OCI-LY7 (cell line): ENCODE data around the gene SETD3. TPM values are rescaled to one million over a fixed set of nuclear protein-coding genes. Genes with fewer than 3 reads are reported as not detected.

ENCODE experiments used
- BruUV-seq: library from RNA; stranded (reverse); fragments of 400-500 nt; replicated peaks from 2 replicates; lab custom pipeline; 2021; lab: Mats Ljungman, UMichigan
- CTCF ChIA-PET: fragments of 300-600 bp; sonication (Branson Sonifier 250); formaldehyde crosslinking; loops from one replicate; lab custom pipeline; 2022; ENCODE audit warnings: antibody characterized with exemption; ENCODE audit not compliant: unreplicated experiment; lab: Charles Lee
- POLR2A ChIA-PET: fragments of 300-600 bp; sonication (Branson Sonifier 250); formaldehyde crosslinking; loops from one replicate; lab custom pipeline; 2022; ENCODE audit warnings: antibody characterized with exemption; lab: Charles Lee
- DNase-seq: peaks from one replicate; pipeline ENCODE4 v3.0.0-alpha.2; 2015; ENCODE audit warnings: low spot score
- H2AFZ ChIP-seq: fragments of 200-600 bp; sonication (generic), shearing (Covaris generic); 2 replicates; pipeline ENCODE4 v1.6.1; 2014; ENCODE audit warnings: mild to moderate bottlenecking, antibody characterized with exemption, low read length, moderate library complexity
- H3K27ac ChIP-seq: fragments of 200-600 bp; sonication (generic); 2 replicates; pipeline ENCODE4 v1.5.1; 2014; ENCODE audit warnings: mixed run types, low read depth, mild to moderate bottlenecking, moderate library complexity, low read length, inconsistent platforms; ENCODE audit not compliant: poor library complexity, severe bottlenecking
- H3K36me3 ChIP-seq: fragments of 200-600 bp; sonication (generic); 2 replicates; pipeline ENCODE4 v1.6.1; 2014; ENCODE audit warnings: mild to moderate bottlenecking, antibody characterized with exemption, low read length, moderate library complexity, mixed read lengths; ENCODE audit not compliant: insufficient read depth
- H3K4me1 ChIP-seq: fragments of 200-600 bp; sonication (generic); 2 replicates; pipeline ENCODE4 v1.5.1; 2014; ENCODE audit warnings: mild to moderate bottlenecking, low read length; ENCODE audit not compliant: insufficient read depth, poor library complexity, severe bottlenecking
- H3K4me2 ChIP-seq: fragments of 200-600 bp; sonication (generic); 2 replicates; pipeline ENCODE4 v1.6.1; 2014; ENCODE audit warnings: mild to moderate bottlenecking, low read length
- H3K4me3 ChIP-seq: fragments of 200-600 bp; sonication (generic); 2 replicates; pipeline ENCODE4 v1.5.1; 2014; ENCODE audit warnings: mild to moderate bottlenecking, low read depth, low read length; ENCODE audit not compliant: poor library complexity, severe bottlenecking
- H3K79me2 ChIP-seq: fragments of 200-600 bp; sonication (generic); 2 replicates; pipeline ENCODE4 v1.6.1; 2016; ENCODE audit warnings: low read depth, mild to moderate bottlenecking, low read length, moderate library complexity, mixed read lengths; ENCODE audit not compliant: insufficient read depth
- H3K9me2 ChIP-seq: fragments of 200-600 bp; sonication (generic); 2 replicates; pipeline ENCODE4 v1.6.1; 2016; ENCODE audit warnings: mild to moderate bottlenecking, low read length, mixed read lengths; ENCODE audit not compliant: insufficient read depth
- H3K9me3 ChIP-seq: fragments of 200-600 bp; sonication (generic); 2 replicates; pipeline ENCODE4 v1.6.1; 2014; ENCODE audit warnings: mild to moderate bottlenecking, mixed run types, low read length, mixed read lengths
- H4K20me1 ChIP-seq: fragments of 200-600 bp; sonication (generic); 2 replicates; pipeline ENCODE4 v1.6.1; 2014; ENCODE audit warnings: mild to moderate bottlenecking, antibody characterized with exemption, low read length, moderate library complexity, mixed read lengths; ENCODE audit not compliant: insufficient read depth
- CTCF ChIP-seq: fragments of 200-600 bp; sonication (generic); conservative IDR thresholded peaks from 2 replicates; pipeline ENCODE4 v1.5.1; 2014; ENCODE audit warnings: mild to moderate bottlenecking, antibody characterized with exemption, low read length, moderate library complexity, mixed read lengths
- EZH2phosphoT487 ChIP-seq: fragments of 200-600 bp; sonication (generic); IDR thresholded peaks from 2 replicates; pipeline ENCODE4 v1.6.1; 2018; ENCODE audit warnings: low read depth, borderline replicate concordance, mild to moderate bottlenecking, mixed run types, antibody characterized with exemption, low read length, moderate library complexity, mixed read lengths
- intact Hi-C: fragments of 100-400 bp; cut with micrococcal nuclease; formaldehyde crosslinking; loops from one replicate; pipeline ENCODE4 v1.10.0; 2022; ENCODE audit not compliant: unreplicated experiment
- total RNA-seq, 2 experiments: library from RNA; depleted of rRNA in 1 of 2; stranded (reverse); fragments of >200 nt in 1 of 2; shearing (Covaris generic) in 1 of 2; gene quantifications; 2 replicates each; pipeline ENCODE4 v1.2.3, GENCODE V29; 2014 to 2022

SETD3 gene
- total RNA-seq, 2 experiments from 2014 or later, result 42.4 to 65.5 TPM

GRCh38 chr14:99377951-99378350 is 102.7 kb downstream of the SETD3 start:
- no peaks in the 10 kb centered on the region for H3K9me2 ChIP-seq
- H3K9me3 ChIP-seq, result no peaks in the 10 kb centered on the region
- intact Hi-C loops, result no loop called here
- no peak overlapping the region for H2AFZ ChIP-seq
- H4K20me1 ChIP-seq, result no peaks in the 10 kb centered on the region
- ChIA-PET CTCF (no interaction called here), POLR2A (interaction anchor here (0.5 kb wide), 1 partner anchor 29 kb away, joined by 3 read pairs; no protein-coding TSS in a partner anchor)
- H3K27ac ChIP-seq, result no peak overlapping the region
- BruUV-seq, result no TSS peak
- no peak for DNase-seq
- H3K4me2 ChIP-seq, result no peak overlapping the region
- TF ChIP-seq EZH2phosphoT487, result no peak
- TF ChIP-seq CTCF, result no peak
- no peaks in the 10 kb centered on the region for H3K4me1 ChIP-seq
- no peak overlapping the region for H3K4me3 ChIP-seq
- no peaks in the 10 kb centered on the region for H3K79me2 ChIP-seq
- no peaks in the 10 kb centered on the region for H3K36me3 ChIP-seq

GRCh38 chr14:99374964-99375363 is 105.7 kb downstream of the SETD3 start:
- no peak overlapping the region for H3K27ac ChIP-seq
- no TSS peak for BruUV-seq
- H3K4me2 ChIP-seq, result no peak overlapping the region
- CTCF ChIA-PET, result no interaction called here
- no peaks in the 10 kb centered on the region for H4K20me1 ChIP-seq
- H3K4me3 ChIP-seq, result no peak overlapping the region
- H3K9me2 ChIP-seq, result no peaks in the 10 kb centered on the region
- H2AFZ ChIP-seq, result no peak overlapping the region
- no peak for DNase-seq
- no peaks in the 10 kb centered on the region for H3K79me2 ChIP-seq
- POLR2A ChIA-PET, result interaction anchor here (0.5 kb wide), 1 partner anchor 75 kb away, joined by 3 read pairs; no protein-coding TSS in a partner anchor
- H3K4me1 ChIP-seq, result no peaks in the 10 kb centered on the region
- intact Hi-C loops, result no loop called here
- no peaks in the 10 kb centered on the region for H3K9me3 ChIP-seq
- TF ChIP-seq EZH2phosphoT487 (no peak), CTCF (no peak)
- H3K36me3 ChIP-seq, result no peaks in the 10 kb centered on the region

- Histone ChIP-seq H2AFZ (no peak overlapping the region), H3K79me2 (no peaks in the 10 kb centered on the region), H3K36me3 (no peaks in the 10 kb centered on the region), H3K4me2 (no peak overlapping the region), H3K4me1 (no peaks in the 10 kb centered on the region), H3K27ac (no peak overlapping the region), H4K20me1 (no peaks in the 10 kb centered on the region), H3K9me3 (no peaks in the 10 kb centered on the region), H3K4me3 (no peak overlapping the region), H3K9me2 (no peaks in the 10 kb centered on the region)
- BruUV-seq, result no TSS peak
- intact Hi-C loops, result no loop called here
- ChIA-PET POLR2A (no interaction called here), CTCF (no interaction called here)
- no peak for DNase-seq
- no peak for TF ChIP-seq CTCF
- TF ChIP-seq EZH2phosphoT487, result no peak
These were observed 116.9 kb downstream of the SETD3 start for GRCh38 chr14:99363616-99364290.
